H1 (cell line): ENCODE results near the gene PSME1. TPM values are rescaled to one million over a fixed set of nuclear protein-coding genes. Genes with fewer than 3 reads are reported as not detected.

Source experiments
- BACH1 ChIP-seq: IDR thresholded peaks from 2 replicates; pipeline ENCODE4 v1.6.1; 2012; ENCODE audit warnings: low read length, improper control_type of control experiment
- CBX8 ChIP-seq: fragments of 300-800, 300-1000 bp; sonication (generic); IDR thresholded peaks from 2 replicates; pipeline ENCODE4 v1.7.1; 2016; ENCODE audit warnings: low read depth, low read length, borderline replicate concordance
- CTBP2 ChIP-seq: IDR thresholded peaks from 2 replicates; pipeline ENCODE4 v1.7.0; 2011; ENCODE audit warnings: borderline replicate concordance, mild to moderate bottlenecking, moderate library complexity, mixed read lengths, low read length; ENCODE audit not compliant: insufficient read depth, insufficient read length
- PHF8 ChIP-seq: fragments of 200-600 bp; sonication (generic); conservative IDR thresholded peaks from 2 replicates; pipeline ENCODE4 v1.7.1; 2012; ENCODE audit warnings: low read depth, mild to moderate bottlenecking, inconsistent platforms, low read length, moderate library complexity
- POU5F1 ChIP-seq: IDR thresholded peaks from 2 replicates; pipeline ENCODE4 v1.6.1; 2011; ENCODE audit warnings: low read depth, mild to moderate bottlenecking, low read length, moderate library complexity
- SIRT6 ChIP-seq: IDR thresholded peaks from one replicate; pipeline ENCODE4 v1.7.1; 2012; ENCODE audit warnings: low read length, inconsistent platforms
- TBP ChIP-seq: IDR thresholded peaks from 2 replicates; pipeline ENCODE4 v1.6.1; 2011; ENCODE audit warnings: low read depth, low read length, improper control_type of control experiment
- polyA plus RNA-seq, 7 experiments: library from polyadenylated mRNA; depleted of rRNA in 3 of 7; stranded (reverse) in 5 of 7; unstranded in 2 of 7; fragments of >200 nt in 5 of 7; fragments of 200-250 nt in 2 of 7; gene quantifications; 1 replicate in 5 of 7; 2 replicates in 1 of 7; 4 replicates in 1 of 7; pipeline versions ENCODE4 v1.2.1 to v1.2.3, GENCODE V29; 2011 to 2013; ENCODE audit warnings: missing spikeins in 2 of 7, mixed read lengths in 2 of 7
- total RNA-seq: library from RNA; stranded (reverse); fragmentation: NEBNext Ultra II Directional; extraction: Animal tissue kit (Norgen Biotek cat#: 25700); gene quantifications from 2 replicates; pipeline ENCODE4 v1.2.1, GENCODE V29; 2021

PSME1 gene
- total and polyA plus RNA-seq, 2 of the 8 experiments (the other 6 are each of a cell fraction or from before 2014, with no cell fraction given), result 74.9 to 85.9 TPM

GRCh38 chr14:24183014-24183481 is 47.1 kb downstream of the PSME1 start (continued):
- TF ChIP-seq CBX8, result no peak
- TF ChIP-seq TBP, result no peak
- TF ChIP-seq BACH1, result no peak
- no peak for TF ChIP-seq POU5F1
- no peak for TF ChIP-seq SIRT6
- no peak for TF ChIP-seq PHF8
- no peak for TF ChIP-seq CTBP2
